ENCODE measurements around the gene ZNF420. TPM values are rescaled to one million over a fixed set of nuclear protein-coding genes. Genes with fewer than 3 reads are reported as not detected.
A peak's percentile ranks its signal among the peaks of the same experiment; 100 is the strongest.

ZNF420 gene
- polyA plus RNA-seq, 1 of the 3 experiments (the other 2 are of a cell fraction) = 1.9 TPM

DNA sequence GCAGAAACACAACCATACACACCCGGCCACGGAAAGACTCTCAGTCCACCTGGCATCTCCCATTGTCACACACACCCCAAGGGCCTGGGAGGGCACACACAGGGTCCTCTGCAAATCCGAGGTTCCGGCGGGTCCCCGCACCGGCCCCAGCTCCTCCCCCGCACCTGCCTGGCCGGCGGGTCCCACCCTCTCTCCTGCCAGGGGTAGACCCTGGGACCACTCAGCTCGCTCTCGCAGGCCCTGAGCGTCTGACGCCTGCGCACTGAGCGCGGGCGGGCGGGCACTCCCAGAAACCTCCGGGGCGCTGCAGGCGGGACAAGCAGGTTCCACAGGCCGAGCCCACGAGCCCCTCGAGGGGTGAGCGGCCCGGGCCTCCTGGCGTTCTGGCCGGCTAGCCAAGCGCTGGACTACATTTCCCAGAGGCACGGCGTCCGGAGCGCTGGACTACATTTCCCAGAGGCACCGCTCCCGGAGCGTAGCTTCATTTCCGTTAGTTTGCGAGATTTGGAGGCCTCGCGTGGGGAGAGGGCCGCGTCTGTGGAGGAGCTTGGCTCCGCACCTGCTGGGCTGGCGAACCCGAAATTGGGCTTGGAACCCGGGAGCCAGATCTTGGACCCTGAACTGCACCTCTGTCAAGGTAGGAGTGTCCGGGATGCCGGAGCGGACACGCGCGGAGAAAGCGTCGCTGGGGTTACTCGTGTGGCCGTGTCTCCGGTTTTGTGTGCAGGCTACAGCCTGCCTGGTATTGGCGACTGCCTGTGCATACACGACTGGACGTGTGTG is at the start of gene ZNF420 (continued):
- TF ChIP-seq, protein P1, sequence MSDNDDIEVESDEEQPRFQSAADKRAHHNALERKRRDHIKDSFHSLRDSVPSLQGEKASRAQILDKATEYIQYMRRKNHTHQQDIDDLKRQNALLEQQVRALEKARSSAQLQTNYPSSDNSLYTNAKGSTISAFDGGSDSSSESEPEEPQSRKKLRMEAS (IDR thresholded peaks at IDR 0.05; ENCODE audit: low read depth) = peak; percentile 94
- TF ChIP-seq POLR2AphosphoS5 (IDR thresholded peaks at IDR 0.05; ENCODE audit: low read depth, low read length) (peak; percentile 49), SIN3A (IDR thresholded peaks at IDR 0.05; ENCODE audit: borderline replicate concordance, low read depth, low read length) (peak; percentile 79), NFIC (IDR thresholded peaks at IDR 0.05; ENCODE audit: borderline replicate concordance) (peak; percentile 13; the same call in 1 of the 2 replicates), FOSL2 (IDR thresholded peaks at IDR 0.05; ENCODE audit: borderline replicate concordance, low read depth) (no peak), YY1 (IDR thresholded peaks at IDR 0.05; ENCODE audit: low read depth) (peak; percentile 61), EP300 (IDR thresholded peaks at IDR 0.05; ENCODE audit: borderline replicate concordance in 1 of 2, low read depth in 1 of 2, low read length in 1 of 2) (no peak)
- TF ChIP-seq, protein P2, sequence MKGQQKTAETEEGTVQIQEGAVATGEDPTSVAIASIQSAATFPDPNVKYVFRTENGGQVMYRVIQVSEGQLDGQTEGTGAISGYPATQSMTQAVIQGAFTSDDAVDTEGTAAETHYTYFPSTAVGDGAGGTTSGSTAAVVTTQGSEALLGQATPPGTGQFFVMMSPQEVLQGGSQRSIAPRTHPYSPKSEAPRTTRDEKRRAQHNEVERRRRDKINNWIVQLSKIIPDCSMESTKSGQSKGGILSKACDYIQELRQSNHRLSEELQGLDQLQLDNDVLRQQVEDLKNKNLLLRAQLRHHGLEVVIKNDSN (IDR thresholded peaks at IDR 0.05; ENCODE audit: borderline replicate concordance, low read depth) = no peak
- TF ChIP-seq, protein P3, sequence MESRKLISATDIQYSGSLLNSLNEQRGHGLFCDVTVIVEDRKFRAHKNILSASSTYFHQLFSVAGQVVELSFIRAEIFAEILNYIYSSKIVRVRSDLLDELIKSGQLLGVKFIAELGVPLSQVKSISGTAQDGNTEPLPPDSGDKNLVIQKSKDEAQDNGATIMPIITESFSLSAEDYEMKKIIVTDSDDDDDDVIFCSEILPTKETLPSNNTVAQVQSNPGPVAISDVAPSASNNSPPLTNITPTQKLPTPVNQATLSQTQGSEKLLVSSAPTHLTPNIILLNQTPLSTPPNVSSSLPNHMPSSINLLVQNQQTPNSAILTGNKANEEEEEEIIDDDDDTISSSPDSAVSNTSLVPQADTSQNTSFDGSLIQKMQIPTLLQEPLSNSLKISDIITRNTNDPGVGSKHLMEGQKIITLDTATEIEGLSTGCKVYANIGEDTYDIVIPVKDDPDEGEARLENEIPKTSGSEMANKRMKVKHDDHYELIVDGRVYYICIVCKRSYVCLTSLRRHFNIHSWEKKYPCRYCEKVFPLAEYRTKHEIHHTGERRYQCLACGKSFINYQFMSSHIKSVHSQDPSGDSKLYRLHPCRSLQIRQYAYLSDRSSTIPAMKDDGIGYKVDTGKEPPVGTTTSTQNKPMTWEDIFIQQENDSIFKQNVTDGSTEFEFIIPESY (IDR thresholded peaks at IDR 0.05; ENCODE audit: borderline replicate concordance, low read depth) = peak; percentile 99

DNA sequence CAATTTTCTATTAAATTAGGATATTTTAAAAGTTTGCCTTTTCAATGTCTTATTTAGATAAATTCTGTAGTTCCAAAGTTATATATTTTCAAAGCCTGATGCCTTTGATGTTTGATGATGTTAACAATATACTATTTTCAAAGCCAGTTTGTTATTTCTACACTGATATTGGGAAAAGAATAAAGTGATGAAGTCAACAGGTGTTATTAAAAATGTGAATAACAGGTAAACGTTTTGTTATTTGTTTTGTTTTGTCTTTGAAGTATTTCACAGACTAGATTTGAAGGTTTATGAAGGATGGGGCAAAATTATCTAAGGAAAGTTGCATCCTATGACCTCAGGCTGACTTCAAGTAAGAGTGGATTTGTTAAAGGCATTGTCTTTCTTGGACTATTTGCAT is 33.1 kb upstream of the ZNF420 start:
- no peak overlapping the region for H3K4me3 ChIP-seq (ENCODE audit: low read depth in 2 of 2, low read length in 1 of 2)
- H3K4me2 ChIP-seq = no peak overlapping the region
- H3K9ac ChIP-seq = no peak overlapping the region
- no peaks in the 10 kb centered on the region for H3K9me2 ChIP-seq
- H3K27me3 ChIP-seq (ENCODE audit: insufficient read depth) = no peaks in the 10 kb centered on the region
- no peaks in the 10 kb centered on the region for H4K20me1 ChIP-seq (ENCODE audit: insufficient read depth)
- 0% methylated on average over 1 of the region's 1 CpG for WGBS (ENCODE audit: low lambda C conversion rate)
- no peak for TF ChIP-seq TAF1 (IDR thresholded peaks at IDR 0.05; ENCODE audit: borderline replicate concordance, low read depth, low read length)
- TF ChIP-seq FOXJ3 (CRISPR knock-in tag; IDR thresholded peaks at IDR 0.05) = no peak
- TF ChIP-seq, protein P4, sequence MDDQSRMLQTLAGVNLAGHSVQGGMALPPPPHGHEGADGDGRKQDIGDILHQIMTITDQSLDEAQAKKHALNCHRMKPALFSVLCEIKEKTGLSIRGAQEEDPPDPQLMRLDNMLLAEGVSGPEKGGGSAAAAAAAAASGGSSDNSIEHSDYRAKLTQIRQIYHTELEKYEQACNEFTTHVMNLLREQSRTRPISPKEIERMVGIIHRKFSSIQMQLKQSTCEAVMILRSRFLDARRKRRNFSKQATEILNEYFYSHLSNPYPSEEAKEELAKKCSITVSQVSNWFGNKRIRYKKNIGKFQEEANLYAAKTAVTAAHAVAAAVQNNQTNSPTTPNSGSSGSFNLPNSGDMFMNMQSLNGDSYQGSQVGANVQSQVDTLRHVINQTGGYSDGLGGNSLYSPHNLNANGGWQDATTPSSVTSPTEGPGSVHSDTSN (IDR thresholded peaks at IDR 0.05) = no peak
- no peak for TF ChIP-seq TCF12 (IDR thresholded peaks at IDR 0.05)
- TF ChIP-seq, protein P5, sequence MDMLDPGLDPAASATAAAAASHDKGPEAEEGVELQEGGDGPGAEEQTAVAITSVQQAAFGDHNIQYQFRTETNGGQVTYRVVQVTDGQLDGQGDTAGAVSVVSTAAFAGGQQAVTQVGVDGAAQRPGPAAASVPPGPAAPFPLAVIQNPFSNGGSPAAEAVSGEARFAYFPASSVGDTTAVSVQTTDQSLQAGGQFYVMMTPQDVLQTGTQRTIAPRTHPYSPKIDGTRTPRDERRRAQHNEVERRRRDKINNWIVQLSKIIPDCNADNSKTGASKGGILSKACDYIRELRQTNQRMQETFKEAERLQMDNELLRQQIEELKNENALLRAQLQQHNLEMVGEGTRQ (IDR thresholded peaks at IDR 0.05; ENCODE audit: borderline replicate concordance, low read depth, low read length) = no peak
- no peak for TF ChIP-seq MEF2A (IDR thresholded peaks at IDR 0.05; ENCODE audit: borderline replicate concordance, low read depth)
- TF ChIP-seq SMC3 (IDR thresholded peaks at IDR 0.05; ENCODE audit: low read depth, low read length) = no peak
- TF ChIP-seq SIN3A (IDR thresholded peaks at IDR 0.05; ENCODE audit: borderline replicate concordance, low read depth, low read length) = no peak
- TF ChIP-seq MXI1 (IDR thresholded peaks at IDR 0.05; ENCODE audit: low read depth, low read length) = no peak
- TF ChIP-seq ELF1 (IDR thresholded peaks at IDR 0.05) = no peak
- TF ChIP-seq EP300 (IDR thresholded peaks at IDR 0.05; ENCODE audit: borderline replicate concordance in 1 of 2, low read depth in 1 of 2, low read length in 1 of 2) = no peak
- no peak for TF ChIP-seq NFIC (IDR thresholded peaks at IDR 0.05; ENCODE audit: borderline replicate concordance)
- TF ChIP-seq NRF1 (IDR thresholded peaks at IDR 0.05; ENCODE audit: low read depth, low read length) = no peak
- TF ChIP-seq, protein P3 (IDR thresholded peaks at IDR 0.05; ENCODE audit: borderline replicate concordance, low read depth) = no peak
- no peak for TF ChIP-seq RAD21 (IDR thresholded peaks at IDR 0.05; ENCODE audit: low read length)
- no peak for TF ChIP-seq JUND (IDR thresholded peaks at IDR 0.05)
- POLR2A ChIA-PET = no interaction called here
- CTCF ChIA-PET = no interaction called here
- H3K9me3 ChIP-seq = no peaks in the 10 kb centered on the region
- no peaks in the 10 kb centered on the region for H3K36me3 ChIP-seq (replicated peaks in 1 of 2; ENCODE audit: control insufficient read depth in 1 of 2, insufficient read depth in 2 of 2, low read length in 1 of 2)
- no peak overlapping the region for H3K27ac ChIP-seq (ENCODE audit: low read depth in 2 of 2, low read length in 1 of 2)
- DNase-seq = no peak
- no peak overlapping the region for H2AFZ ChIP-seq (ENCODE audit: low read depth)
- H3K4me1 ChIP-seq (ENCODE audit: control insufficient read depth in 1 of 2, insufficient read depth in 2 of 2, low read depth in 1 of 2, low read length in 1 of 2) = no peaks in the 10 kb centered on the region
- no peaks in the 10 kb centered on the region for H3F3A ChIP-seq (replicated peaks; ENCODE audit: insufficient read depth)
- H3K79me2 ChIP-seq (ENCODE audit: insufficient read depth) = no peaks in the 10 kb centered on the region
